ENCODE measurements around the gene LRP3. TPM values are rescaled to one million over a fixed set of nuclear protein-coding genes. Genes with fewer than 3 reads are reported as not detected.

Gene LRP3
- total RNA-seq, 1 donor = 11.2 TPM

GRCh38 chr19:33191501-33191900, 2.6 kb upstream of the LRP3 start:
- no peak for DNase-seq (ENCODE audit: low read depth)
- H3K4me3 ChIP-seq (ENCODE audit: low read depth, low read length) = no peak overlapping the region
- TF ChIP-seq CTCF (IDR thresholded peaks at IDR 0.05; ENCODE audit: insufficient read depth, low read depth, low read length) = no peak

- TF ChIP-seq CTCF (IDR thresholded peaks at IDR 0.05; ENCODE audit: insufficient read depth, low read depth, low read length) = peak; percentile 31
- DNase-seq (ENCODE audit: low read depth) = no peak
These were observed 2.1 kb upstream of the LRP3 start for GRCh38 chr19:33192010-33192409.

GRCh38 chr19:33193269-33193864, 763 bp upstream of the LRP3 start:
- no peak overlapping the region for H3K4me3 ChIP-seq (ENCODE audit: low read depth, low read length)
- no peak for TF ChIP-seq CTCF (IDR thresholded peaks at IDR 0.05; ENCODE audit: insufficient read depth, low read depth, low read length)
- DNase-seq (ENCODE audit: low read depth) = no peak

More at GRCh38 chr19:33192010-33192409, 2.1 kb upstream of the LRP3 start:
- no peak overlapping the region for H3K4me3 ChIP-seq (ENCODE audit: low read depth, low read length)

- TF ChIP-seq CTCF (IDR thresholded peaks at IDR 0.05; ENCODE audit: insufficient read depth, low read depth, low read length) = no peak
- no peak for DNase-seq (ENCODE audit: low read depth)
- peak overlapping the region; percentile 65 for H3K4me3 ChIP-seq (ENCODE audit: low read depth, low read length)
These were observed 379 bp downstream of the LRP3 start for GRCh38 chr19:33194532-33194885.

DNA sequence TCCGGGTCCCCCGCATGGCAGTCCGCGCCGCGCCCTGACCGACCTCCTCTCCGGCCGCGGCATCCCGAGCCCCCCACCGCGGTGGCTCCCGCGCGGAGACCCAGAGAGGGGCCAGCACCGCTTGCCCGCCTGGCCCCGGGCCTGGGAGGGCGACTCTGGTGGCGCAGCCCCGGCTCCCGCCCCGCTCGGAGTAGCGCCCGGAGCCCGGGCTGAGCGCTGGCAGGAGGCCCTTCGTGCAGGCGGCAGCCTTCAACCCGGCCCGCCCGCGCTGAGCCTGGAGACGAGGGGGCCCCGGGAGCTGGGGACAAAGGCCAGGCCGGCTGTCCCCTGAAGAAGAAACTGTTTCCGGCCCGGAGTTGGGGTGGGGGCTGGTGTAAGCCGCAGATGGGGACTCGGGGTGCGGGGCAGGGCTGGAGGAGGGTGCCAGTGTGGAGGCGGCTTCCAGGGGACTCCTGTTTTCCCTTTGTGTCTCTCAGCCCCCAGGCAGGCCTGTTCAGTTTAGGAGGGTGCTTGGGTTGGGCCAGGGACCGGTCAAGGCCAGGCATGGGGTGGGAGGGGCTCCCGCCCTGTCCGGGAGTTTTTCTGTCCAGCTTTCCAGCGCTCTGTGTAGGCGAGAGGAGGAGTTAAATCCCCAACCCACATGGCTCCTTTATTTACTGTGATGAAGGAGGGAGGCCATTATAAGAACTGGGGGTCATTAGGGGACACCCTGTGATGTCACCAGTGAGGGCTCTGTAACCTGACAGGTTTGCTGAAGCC, 935 bp downstream of the LRP3 start:
- TF ChIP-seq CTCF (IDR thresholded peaks at IDR 0.05; ENCODE audit: insufficient read depth, low read depth, low read length) = no peak
- H3K4me3 ChIP-seq (ENCODE audit: low read depth, low read length) = peak overlapping the region; percentile 65
- peak; percentile 49 for DNase-seq (ENCODE audit: low read depth)

GRCh38 chr19:33195645-33196347, 1.7 kb downstream of the LRP3 start:
- no peak for DNase-seq (ENCODE audit: low read depth)
- peak overlapping the region; percentile 65 for H3K4me3 ChIP-seq (ENCODE audit: low read depth, low read length)
- TF ChIP-seq CTCF (IDR thresholded peaks at IDR 0.05; ENCODE audit: insufficient read depth, low read depth, low read length) = no peak

Measured in fibroblast of villous mesenchyme (primary cell).